GM18870 (cell line): ENCODE measurements around the gene CLSTN1.
"Not testable (repeated sequence)": the region's sequence is repeated elsewhere in the genome, so short reads cannot be mapped to it uniquely, and the experiment has no call there.

ENCODE experiments used
- ATAC-seq: cut with Tn5 transposase; IDR thresholded peaks from one replicate; pipeline ENCODE4 v1.9.1; 2021; ENCODE audit warnings: moderate library complexity; ENCODE audit not compliant: unreplicated experiment

The CLSTN1 gene

DNA sequence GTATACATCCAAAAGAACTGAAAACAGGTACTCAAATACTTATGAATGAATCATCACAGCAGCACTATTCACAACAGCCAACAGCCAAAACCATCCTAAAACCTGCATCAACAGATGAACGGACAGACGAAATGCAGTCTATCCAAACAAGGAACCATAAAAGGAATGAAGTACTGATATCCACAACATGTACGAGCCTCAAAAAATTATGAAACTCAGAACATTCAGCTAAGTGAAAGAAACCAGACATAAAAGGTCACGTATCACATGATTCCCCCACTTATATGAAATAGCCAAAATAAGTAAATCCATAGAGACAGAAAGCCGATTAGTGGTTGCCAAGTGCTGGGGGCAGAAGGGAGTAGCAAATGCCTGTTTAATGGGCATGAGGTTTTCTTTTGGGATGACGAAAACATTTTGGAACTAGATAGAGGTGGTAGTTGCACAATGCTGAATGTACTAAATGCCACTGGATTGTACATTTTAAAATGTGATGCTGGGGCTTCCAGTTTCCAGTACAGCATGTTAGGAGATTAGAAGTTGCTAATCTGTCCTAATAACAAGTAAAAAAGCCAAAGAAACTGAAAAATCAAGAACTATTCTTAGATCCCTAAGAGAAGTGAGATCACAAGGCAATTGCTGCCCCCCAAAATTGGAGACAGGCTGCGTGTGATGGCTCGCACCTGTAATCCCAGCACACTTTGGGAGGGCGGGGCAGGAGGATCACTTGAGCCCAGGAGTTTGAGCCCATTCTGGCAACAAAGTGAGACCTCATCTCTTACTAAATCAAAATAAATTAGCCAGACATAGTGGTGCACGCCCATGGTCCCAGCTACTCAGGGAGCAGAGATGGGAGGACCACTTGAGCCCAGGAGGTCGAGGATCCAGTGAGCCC lies 25.3 kb downstream of the CLSTN1 start:
- ATAC-seq: no peak

DNA sequence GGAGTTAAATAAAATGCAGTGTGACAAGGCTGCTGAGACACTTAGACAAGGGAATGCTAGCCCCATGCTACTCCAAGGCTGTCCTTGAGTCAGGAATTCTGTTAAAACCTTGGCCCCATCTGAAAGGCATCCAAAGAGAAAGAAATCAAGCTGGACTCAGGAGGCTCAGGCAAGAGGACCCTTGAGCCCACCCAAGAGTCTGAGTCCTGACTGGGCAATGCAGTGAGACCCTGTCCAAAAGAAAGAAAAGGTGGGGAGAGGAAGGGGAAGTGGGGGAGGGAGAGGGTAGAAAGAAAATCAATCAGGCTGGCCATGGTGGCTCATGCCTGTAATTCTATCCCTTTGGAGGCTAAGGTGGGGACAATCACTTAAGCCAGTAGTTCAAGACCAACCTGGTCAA lies 26.7 kb downstream of the CLSTN1 start:
- ATAC-seq: no peak

DNA sequence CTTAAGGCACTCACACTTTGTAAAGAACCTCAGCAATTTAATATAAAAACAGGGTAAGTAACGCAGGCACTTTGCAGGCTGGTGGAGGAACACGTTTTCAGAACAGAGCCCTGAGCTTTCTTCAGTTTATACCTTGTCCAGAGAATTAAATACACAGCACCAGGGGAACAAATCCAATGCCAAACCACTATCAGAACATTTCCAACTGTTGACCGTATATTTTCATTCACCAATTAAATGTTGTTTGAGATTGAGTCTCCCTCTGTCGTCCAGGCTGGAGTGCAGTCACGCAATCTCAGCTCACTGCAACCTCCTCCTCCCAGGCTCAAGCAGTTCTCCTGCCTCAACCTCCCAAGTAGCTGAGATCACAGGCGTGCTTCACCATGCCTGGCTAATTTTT lies 29.7 kb downstream of the CLSTN1 start:
- no peak for ATAC-seq

DNA sequence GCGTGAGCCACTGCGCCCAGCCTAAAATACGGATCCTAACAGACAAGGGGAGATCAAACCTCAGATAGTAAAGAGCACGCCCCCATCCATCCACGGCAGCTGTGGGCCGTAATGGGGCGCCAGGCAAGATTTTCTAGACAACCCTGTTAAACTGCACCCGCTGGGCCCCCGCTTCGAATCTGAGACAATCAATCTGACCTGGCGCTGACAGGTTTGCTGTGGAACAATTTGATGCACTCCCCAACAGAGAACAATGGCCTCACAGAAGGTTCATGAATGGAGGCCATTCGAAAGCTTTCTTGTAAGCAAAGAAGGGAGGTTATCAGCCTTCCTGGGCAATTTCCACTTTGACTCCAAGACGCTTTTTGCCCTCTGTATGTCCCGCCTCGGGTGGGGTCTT lies 30.5 kb downstream of the CLSTN1 start:
- ATAC-seq: no peak

DNA sequence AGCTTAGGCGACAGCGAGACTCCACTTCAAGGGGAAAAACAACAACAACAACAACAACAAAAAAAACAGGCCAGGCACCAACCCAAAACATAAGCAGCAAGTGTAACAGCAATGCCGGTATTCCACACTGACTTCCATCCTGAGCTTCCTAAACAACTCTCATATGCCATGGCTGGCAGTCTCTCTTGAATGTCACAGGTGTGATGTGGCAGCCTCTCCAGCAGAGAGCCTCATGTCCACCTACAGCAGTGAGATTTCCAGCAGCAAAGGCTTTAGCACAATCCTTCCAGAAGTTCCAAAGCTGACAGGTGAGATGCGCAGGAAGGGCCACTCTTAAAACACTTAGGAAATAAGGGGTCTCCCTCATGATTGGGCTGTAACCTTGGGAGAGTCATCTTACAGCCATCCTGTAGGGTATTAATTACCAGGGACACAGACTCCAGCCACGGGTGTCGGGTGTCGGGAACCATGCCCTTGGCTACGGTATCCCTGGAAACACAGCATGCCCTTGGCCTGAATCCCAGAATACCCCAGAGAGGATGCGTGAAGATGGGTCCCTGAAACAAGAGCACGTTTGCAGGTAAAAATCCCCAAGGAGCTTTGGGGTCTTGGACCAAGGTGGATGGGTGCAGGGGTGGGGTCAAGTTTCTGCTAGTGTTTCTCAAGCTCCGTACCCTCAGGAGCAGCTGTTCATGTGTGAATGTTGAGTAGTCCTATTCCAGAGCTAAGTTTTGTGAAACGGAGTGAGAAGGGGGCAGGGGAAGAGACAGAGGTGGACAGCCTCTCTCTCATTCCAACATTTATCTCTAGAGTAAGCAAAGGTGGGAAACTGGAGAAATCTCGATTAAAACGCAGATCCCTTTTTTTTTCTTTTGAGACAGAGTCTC lies 31.4 kb downstream of the CLSTN1 start:
- no peak for ATAC-seq

DNA sequence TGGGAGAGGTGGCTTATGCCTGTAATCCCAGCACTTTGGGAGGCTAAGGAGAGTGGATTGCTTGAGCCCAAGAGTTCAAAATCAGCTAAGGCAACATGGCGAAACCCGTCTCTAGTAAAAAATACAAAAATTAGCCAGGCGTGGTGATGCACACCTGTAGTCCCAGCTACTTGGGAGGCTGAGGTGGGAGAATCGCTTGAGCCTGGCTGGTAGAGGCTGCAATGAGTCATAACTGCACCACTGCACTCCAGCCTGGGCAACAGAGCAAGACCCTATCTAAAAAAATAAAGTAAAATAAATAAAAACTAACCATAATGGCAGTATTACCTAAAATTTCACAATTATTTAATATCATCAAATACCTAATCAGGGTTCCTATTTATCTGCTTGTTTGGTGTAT lies 34.1 kb downstream of the CLSTN1 start:
- not testable (repeated sequence) for ATAC-seq

DNA sequence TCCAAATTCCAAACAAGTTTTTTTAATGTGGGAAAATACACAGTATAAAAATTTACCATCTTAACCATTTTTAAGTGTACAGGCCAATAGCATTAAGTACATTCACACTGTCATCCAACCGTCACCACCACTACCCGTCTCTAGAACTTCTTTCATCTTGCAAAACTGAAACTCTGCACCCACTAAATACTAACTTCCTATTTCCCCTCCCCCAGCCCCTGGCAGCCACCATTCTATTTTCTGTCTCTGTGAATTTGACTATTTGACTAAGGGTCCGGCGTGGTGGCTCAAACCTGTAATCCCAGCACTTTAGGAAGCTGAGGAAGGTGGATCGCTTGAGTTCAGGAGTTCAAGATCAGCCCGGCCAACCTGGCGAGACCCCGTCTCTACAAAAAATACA lies 36.1 kb downstream of the CLSTN1 start:
- peak; percentile 68 for ATAC-seq

DNA sequence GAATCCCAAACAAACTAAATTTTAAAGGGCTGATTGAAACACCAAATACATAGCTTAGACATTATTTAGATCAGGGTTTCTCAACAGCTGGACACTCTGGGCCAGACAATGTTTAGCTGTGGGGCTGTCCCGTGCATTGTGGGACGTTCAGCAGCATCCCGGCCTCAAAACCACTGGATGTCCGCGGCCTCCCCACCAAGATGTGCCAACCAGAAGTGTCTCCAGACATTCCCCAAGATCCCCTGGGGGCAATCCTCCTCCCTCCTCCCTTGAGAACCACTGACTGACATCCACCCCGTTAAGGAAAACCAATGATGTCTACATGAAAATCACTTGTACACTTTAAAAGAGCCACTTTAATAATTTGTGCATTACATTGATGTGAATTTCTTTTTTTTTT lies 38.4 kb downstream of the CLSTN1 start:
- ATAC-seq: no peak

DNA sequence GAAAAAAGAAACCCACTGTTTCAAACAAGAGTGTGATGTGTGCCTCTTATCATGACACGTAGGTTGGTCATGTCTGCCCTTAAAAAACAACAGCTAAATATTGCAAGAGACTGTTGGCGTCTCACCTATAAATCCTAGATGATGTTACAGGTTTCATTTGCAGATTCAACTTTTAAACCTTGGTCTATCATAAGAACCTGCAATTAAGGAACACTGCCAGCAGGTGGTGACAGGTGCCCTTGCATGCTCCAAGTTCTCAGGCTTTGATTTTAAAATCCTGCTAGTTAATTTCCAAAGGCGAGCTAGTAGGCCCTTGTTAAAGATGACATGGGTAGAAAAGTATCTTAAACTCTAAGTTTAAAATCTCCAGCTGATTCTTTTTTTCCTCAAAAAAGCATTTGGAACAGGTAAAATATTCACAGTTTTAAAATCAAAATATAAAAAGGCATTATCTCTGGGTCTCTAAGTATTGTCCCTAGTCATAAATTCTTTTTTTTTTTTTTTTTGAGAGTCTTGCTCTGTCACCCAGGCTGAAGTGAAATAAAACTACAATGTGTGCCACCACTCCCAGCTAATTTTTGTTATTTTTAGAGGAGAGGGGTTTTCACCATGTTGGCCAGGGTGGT lies 39.1 kb downstream of the CLSTN1 start:
- no peak for ATAC-seq

DNA sequence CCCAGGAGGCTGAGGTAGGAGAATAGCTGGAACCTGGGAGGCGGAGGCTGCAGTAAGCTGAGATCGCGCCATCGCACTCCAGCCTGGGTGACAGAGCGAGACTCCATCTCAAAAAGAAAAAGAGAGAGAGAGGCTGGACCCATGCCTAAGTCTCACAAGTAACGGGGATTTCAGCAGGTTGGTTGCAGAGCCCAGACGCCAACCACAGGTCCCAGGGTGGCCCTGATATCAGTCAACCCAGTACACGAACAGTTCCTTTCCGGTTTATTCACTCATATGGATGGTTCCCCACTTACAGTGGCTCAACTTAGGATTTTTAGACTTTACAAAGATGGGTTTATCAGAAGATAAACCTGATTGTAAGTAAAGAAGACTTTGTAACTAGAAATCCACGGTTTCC lies 40.9 kb downstream of the CLSTN1 start:
- ATAC-seq: no peak

DNA sequence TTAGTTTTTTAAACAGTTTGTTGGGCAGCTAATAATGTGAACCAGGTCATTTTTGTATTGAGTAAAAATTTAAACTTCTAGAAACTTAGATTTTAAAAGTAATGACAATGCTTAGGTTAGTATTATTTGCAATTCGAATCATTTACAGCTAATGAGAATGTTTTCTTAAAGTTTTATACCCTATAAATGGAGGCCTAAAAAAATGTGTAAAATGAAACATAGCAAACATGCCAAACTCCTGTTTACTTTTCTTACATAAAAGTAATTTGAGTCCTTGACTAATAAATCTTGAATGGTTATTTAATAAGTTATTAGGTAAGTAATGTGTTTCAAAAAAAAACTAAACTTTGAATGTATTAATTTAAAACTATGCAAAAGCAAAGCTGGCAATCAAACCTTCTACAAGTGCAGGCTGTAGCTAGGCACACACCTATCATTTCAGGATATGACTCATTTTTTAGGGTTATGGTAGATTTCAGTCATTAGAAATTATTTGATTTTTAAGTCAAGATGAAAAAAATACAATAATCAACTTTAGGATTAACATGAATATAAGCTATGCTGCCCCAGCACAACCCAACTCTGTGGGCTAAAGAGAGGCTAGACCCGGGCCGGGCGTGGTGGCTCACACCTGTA lies 41.5 kb downstream of the CLSTN1 start:
- no peak for ATAC-seq

DNA sequence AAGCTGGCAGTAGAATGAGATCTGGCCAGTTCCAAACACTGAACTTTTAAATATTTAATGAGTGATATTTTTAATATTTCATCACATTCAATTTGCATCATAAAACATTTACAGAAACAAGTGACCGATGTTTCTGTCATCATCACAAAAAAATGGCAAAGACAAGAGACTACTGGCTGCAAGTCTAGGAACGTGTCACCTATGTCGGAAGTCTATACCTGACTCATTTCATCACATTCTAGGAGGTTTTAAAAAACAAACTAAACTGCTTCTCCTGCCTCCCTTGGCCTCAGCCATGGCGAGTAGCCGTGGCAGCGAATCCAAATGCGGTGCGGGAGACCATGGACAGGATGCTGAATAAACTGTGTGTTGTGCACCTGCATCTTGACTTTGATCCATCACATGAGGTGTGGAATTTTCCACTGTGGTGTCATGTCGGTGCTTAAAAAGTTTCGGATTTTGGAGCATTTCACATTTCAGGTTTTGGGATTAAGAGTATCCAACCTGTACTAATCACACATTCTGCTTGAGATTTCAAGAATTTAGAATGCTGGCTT lies 43.1 kb downstream of the CLSTN1 start:
- no peak for ATAC-seq

DNA sequence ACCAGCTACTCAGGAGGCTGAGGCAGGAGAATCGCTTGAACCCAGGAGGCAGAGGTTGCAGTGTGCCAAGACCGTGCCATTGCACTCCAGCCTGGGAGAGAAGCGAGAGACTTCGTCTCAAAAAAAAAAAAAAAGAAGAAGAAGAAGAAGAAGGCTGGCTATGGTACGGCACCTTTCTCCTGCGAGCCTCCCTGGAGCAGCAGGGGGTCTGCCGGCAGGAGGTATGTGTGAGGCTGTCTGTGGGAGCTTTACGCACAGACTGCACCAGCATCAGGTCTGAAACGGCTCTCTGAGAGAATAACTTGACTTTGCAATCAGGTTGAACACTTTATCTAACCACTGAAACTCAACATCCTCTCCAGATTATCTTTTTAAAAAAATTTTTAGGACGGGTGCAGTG lies 44.9 kb downstream of the CLSTN1 start:
- ATAC-seq: no peak

DNA sequence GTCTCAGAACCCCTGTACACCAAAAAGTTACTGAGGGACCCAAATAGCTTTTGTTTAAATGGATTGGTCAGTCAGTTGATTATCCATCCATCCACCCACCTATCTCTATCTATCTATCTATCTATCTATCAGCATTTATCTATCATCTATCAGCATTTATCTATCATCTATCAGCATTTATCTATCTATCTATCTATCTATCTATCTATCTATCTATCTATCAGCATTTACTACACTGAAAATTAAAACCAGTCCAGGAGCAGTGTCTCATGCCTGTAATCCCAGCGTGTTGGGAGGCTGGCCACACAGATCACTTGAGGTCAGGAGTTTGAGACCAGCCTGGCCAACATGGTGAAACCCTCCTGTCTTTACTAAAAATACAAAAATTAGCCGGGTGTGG lies 47.1 kb downstream of the CLSTN1 start:
- ATAC-seq: no peak

DNA sequence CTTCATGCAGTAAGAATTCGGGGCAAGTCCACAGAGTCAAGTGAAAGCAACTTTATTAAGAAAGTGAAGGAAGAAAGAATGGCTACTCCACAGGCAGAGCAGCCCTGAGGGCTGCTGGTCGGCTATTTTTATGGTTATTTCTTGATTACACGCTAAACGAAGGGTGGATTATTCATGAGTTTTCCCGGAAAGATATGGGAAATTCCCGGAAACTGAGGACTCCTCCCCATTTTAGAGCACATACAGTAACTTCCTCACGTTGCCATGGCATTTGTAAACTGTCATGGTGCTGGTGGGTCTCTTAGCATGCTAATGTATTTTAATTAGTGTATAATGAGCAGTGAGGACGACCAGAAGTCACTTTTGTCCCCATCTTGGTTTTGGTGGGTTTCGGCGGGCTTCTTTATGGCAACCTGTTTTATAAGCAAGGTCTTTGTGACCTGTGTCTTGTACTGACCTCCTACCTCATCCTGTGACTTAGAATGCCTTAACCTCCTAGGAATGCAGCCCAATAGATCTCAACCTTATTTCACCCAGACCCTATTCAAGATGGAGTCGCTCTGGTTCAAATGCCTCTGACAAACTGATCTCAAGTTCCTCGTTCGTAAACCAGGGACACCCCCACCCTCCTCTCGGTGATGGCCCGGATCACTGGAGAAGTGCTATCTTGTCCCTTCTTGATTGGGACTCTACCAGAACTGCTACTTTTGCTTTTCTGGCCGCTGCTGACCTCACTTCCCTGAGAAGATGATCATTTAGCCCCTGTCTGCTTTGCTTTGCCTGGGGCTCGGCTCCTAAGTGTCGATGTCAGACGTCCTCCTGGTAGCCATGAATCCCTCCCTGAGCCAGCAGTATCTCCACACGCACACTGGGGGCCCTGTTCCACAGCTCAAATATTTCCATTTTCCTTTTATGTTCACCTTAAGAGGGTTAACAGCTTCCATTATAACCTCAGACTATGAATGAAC lies 48.8 kb downstream of the CLSTN1 start:
- ATAC-seq: no peak

DNA sequence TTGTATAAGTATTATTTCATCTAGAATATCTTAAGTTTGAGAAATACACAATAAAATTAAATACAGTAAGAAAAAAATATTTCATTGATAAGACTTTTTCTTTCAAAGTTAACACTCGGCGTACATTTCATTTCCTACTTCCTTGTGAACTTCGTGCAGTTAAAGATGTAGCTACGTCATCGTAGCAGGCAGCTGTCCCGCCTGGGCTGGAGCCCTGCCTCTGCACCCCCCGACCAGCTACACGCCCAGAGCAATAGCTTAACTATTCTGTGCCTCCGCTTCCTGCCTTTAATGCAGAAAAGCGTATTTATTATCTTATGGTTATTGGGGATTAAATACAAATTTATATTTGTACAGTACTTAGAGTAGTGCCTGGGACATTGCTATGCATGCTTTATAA lies 53.5 kb downstream of the CLSTN1 start:
- no peak for ATAC-seq

DNA sequence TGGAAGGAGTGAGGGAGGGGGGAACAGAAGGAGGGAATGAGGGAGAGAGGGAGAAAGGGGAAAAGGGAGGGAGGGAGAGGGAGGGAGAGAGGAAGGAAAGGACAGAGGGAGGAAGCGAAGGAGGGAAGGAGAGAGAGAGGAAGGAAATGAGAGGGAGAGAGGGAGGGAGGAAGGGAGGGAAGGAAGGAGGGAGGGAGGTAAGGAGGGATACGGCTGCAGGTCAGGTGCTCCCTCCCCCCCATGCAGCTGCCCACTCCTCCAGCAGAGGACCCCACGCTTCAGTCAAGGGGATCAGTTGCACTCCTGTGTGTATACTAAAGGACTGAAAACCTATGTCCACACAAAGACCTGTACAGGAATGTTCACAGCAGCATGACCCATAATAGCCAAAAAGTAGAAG lies 54.8 kb downstream of the CLSTN1 start:
- ATAC-seq: no peak

DNA sequence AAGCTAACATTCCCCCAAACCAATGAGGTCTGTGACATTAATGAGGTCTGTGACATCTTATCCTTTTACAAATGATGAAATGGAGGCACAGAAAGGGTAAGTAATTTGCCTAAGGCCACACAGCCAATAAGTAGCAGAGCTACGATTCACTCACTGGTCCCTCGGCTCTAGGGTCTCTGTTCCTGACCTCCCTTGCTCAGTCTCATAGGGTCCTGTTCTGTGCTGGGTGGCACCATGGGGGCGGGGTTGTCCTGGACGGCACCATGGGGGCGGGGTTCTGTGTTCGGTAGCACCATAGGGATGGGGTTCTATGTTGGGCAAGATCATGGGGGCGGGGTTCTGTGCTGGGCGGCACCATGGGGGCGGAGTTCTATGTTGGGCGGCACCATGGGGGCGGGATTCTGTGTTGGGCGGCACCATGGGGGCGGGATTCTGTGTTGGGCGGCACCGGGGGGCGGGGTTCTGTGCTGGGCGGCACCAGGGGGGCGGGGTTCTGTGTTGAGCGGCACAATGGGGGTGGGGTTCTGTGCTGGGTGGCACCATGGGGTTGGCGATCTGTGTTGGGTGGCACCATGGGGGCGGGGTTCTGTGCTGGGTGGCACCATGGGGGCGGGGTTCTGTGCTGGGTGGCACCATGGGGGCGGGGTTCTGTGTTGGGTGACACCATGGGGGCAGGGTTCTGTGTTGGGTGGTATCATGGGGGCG lies 55.6 kb downstream of the CLSTN1 start:
- ATAC-seq: no peak
